Left lobe of liver (tissue), 2 donors: ENCODE data around the gene SORCS3. TPM values are rescaled to one million over a fixed set of nuclear protein-coding genes. Genes with fewer than 3 reads are reported as not detected.
A peak's percentile ranks its signal among the peaks of the same experiment; 100 is the strongest.

Experiments
- ATAC-seq: fragments of 200-7000 bp; cut with Tn5 transposase; one replicate; pipeline ENCODE4 v1.9.1; 2020; ENCODE audit warnings: mild to moderate bottlenecking, moderate library complexity
- DNase-seq: peaks from one replicate; pipeline ENCODE4 v3.0.0-alpha.2; 2020; ENCODE audit warnings: low spot score
- total RNA-seq: library from RNA; stranded (reverse); gene quantifications from one replicate; pipeline ENCODE4 v1.2.1, GENCODE V29; 2021
- donor health status: DM: no; HTN: no; CAD: no; lungs with moderate emphysema.
- donor health status: DM: no; HTN: yes; CAD: no.

SORCS3 gene
- total RNA-seq, 1 donor from 2014 or later = not detected

DNA sequence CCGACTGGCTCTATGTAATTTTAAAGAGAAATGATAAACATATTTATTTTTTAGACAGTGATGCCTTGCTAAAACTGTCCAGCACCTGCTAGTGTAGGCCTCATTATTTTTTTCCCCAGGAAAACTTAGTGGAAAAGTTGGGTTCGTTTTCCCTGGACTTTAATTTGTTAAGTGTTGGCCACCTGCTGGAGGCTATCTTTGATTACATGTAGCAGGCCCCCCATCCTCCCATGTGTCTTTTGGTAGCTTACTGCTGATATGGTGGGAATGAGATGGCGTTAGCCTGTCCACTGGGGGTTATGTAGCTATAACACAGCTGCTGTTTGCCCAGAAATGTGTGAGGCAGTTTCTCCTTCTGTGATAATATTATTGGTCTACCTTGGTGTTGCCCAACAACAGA, 265.0 kb downstream of the SORCS3 start:
- DNase-seq (no peak), ATAC-seq (no peak)

DNA sequence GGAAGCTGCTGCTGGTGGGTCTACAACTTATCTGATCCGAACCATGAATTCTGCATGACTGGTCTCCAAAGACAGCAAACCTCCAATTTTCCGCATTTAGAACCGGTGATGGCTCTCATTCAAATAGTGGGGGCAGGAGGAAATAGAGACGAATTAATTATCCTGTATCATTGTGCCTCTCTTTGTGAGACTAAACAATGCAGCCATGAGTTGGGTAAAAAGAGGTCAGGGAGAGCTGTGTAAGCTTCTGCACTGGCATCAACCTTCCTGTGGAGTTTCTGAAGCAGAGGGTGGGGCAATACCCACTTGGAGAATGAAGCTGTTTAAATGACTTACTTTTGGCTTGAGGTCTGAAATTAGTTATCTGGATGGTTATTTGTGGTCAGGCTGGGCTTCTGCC, 266.4 kb downstream of the SORCS3 start:
- ATAC-seq = no peak

DNA sequence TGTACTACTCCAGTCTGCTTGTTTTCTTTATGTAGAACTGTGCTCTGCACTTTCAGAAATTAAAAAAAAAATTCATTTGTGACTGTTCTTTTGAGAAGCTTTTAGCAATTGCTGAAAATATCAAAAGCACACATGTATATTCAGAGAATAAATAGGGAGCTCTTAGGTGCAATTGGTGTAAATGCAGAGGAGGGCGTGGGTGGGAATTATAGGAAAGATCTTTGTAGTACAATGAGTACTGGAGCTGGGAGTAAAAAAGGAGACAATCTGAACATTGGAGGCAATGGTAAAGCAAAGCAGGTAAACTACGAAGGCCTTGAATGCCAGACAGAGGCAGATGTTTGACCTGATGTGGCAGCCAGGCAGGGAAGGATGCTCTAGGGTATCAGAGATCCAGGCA, 267.5 kb downstream of the SORCS3 start:
- no peak for ATAC-seq

More for the DNA sequence above, 266.4 kb downstream of the SORCS3 start:
- DNase-seq = no peak

DNA sequence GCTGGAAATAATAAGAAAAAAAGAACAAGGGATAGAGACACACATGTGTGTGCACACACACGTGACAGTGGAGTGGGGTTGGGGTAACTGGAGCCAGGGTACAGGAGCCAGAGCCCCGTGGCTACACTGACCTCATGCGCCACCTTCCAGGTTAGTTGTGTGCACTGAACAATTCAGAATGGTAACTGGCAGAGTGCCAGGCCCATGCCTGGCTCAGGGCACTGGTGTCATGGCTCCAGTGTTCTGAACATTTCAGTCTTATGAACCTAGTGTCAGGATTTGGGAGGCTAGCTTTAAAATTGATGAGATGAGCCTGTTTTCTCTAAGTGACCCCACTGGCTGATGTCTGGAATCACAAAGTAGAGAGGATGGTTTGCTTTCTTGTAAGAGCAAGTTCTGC, 269.6 kb downstream of the SORCS3 start:
- DNase-seq = no peak
- ATAC-seq = no peak

More for the DNA sequence above, 267.5 kb downstream of the SORCS3 start:
- no peak for DNase-seq

DNA sequence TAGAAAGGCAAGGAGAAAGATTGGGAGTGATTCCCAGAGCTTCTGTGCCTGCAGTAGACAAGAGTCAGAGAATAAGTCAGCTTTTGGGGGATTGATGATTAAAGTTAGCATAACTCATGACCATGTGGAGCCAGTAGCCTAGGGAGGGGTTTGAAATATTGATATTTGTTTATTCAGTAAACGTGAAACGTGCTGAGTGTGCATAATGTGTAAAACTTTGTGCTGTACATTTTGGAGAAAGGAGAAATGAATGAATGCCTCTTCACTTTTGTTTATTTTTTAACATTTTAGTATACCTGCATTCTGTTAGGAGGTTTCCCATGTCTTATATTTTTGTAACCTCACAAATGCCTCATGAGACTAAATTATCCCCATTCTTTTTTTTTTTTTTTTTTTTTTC, 272.3 kb downstream of the SORCS3 start:
- DNase-seq (no peak), ATAC-seq (no peak)

DNA sequence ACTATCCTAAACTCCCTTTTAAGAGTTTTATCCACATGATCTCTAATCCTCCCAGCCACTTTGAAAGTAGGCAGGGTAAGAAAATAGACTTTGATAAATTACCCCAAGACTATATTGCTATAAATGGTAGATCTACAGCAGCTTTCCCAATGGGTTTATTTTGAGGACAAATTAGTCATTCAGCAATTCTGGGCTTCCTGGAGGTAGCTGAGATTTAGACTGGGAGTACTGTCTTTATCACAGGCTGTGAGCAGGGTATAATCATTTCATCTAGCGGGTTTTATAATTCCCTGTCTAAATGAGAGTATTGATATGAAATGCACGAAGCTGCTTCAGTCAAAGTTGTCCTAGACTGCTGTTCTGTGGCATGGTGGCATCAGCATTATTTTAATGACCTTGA, 279.4 kb downstream of the SORCS3 start:
- no peak for DNase-seq
- no peak for ATAC-seq

DNA sequence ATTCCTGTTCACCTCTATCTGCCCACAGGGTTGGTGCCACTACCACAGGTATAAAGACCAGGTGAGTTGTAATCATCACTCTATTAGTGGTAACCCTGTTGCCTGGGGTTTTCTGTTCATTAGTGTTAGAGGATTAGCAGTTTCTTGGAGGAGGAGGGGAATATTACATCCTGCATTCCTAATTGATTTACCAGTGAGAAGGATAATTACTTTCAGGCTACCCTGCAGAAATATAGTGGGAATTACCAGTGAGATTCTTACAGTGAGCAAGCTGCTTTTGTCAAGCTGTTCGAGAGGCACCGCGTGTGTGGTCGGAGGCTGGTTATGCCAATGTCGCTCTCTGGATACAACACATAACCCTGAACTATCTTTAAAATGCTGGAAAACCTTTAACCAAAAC, 280.7 kb downstream of the SORCS3 start:
- ATAC-seq (no peak), DNase-seq (no peak)

DNA sequence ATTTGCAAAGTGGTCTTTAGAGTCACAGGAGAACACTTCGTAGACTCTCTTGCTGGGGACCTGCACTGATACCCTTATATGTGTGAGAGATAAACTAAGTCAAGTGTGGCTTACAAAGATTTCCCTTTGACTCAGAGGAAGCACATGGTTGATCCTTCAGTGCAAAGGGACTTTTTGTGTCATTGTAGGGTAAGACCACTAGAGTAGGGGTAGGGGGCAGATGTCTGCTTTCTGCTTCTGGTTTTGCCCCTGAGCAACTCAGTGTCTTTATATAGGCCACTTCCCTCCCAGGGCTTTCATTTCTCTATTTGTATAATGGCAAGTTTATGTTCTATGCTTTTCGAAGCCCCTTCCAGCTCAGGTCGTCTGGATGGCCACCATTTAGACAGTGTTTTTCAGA, 281.7 kb downstream of the SORCS3 start:
- no peak for ATAC-seq
- DNase-seq = no peak

DNA sequence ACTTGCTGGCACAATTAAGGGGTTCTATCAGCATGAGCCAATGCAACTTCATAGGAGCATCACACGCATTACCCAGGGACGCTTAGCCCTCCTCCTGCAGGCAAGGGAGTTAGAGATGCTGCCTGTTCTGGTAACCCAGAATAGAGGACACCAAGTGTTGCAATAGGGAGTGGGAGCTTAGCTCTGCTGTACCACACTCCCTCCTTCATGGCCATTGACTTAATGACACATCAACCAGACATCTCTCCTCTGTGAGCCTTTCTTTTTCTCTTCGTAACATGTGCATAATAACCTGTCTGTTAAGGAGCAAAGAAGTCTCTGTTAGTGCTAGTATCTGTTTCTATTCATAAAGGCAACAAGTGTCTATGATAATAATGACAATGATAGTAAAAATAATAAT, 282.4 kb downstream of the SORCS3 start:
- no peak for DNase-seq
- no peak for ATAC-seq

DNA sequence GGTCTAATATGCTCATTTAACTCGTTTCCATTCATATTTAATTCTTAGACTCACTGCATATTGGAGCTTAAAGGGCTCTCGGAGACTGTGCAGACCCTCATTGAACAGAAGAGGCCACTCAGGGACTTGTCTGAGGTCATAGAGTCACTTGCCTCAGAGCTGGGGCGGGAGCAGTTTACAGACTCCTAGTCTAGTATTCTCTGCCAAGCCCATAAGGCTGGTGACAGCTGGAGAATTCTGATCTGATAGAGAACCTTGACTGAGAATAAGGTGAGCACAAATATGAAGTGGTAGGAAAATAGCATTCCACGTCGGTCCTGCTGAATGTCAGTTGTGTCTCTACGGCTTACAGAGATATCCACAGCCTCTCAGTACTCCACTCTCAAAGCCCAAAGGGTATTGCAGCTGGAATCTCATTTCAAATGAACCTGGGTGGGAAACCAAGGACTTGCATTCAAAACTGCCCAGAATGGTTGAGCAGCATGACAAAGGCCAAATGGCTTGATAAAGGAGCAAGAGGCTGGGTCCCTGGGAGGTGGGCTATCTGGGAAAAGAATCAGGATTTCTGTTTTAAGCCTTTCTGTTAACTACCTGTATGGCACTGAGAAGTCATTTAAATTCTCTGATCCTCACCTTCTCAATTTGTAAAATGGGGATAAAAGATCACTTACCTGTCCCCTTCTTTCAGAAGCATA, 283.2 kb downstream of the SORCS3 start:
- ATAC-seq = no peak
- DNase-seq = no peak

DNA sequence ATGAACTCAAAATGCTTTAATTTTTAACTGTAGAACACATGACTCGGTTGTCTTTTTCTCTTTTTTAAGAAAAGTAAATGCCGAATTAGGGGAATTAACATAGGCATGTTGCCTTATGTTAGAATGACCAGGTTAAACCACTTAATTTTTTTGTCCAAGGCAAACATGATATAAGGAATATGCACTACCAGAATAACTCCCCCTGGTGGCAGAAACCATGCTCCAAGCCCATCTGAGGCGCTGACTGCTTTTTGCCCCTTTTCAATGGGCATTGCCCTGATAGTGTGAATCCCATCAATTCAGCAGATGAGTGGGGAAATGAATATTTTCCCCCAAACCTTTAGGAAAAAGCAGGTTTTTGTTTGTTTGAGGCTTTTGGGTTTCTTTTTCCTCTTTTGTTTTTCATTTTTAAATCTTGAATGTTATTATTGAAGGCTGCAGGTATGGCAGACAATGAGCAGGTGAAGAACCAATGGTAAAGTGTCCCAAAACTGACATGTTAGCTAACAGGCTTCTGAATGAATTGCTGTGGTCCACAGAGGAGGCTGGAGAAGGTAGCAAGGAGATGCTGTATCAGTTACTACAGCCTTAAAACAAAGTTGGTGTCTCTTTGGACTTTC, 284.3 kb downstream of the SORCS3 start:
- DNase-seq = peak; percentile 51
- ATAC-seq = peak; percentile 78

DNA sequence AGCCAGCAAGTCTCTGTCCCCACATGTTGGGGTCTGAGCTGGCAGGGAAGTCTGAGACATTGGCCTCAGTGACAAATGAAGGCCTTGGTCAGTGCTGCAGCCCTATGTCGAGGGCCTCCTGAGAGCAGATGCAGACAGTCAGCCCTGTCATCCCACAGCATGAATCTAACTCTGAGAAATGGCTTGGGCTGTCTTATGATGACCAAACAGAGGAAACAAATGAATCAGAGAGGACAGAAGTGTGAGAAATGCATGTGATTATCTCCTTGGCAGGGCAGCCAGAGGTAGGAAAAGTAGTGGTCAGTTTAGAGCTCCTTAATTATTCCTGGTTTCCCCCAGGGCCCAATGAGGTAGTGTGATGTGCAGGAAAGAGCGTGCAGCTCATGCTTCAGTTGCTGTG, 287.6 kb downstream of the SORCS3 start:
- ATAC-seq (no peak), DNase-seq (no peak)

DNA sequence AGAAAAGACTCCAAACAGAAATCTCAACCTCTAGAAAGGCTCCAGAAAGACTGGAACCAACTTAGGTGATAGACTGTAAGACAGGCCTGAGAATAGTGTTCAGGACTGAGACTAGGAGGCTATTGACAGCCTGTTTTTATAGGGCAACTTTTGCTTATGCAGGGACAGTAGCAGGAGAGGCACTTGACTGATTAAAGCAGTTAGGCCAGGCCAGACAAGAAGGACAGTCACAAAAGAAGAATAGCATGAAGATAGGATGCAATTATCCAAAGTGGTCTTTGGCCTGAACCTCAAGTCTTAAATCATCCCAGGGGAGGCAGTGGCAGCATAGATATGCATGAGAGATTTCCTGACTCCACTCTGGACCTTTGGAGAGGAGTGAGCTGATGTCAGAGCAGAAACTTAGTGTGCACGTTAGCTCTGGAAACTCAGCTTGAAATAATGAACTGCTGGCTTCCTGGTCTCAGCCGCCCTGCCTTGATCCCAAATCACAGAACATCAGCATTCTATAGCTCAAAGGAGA, 290.6 kb downstream of the SORCS3 start:
- DNase-seq (no peak), ATAC-seq (no peak)

DNA sequence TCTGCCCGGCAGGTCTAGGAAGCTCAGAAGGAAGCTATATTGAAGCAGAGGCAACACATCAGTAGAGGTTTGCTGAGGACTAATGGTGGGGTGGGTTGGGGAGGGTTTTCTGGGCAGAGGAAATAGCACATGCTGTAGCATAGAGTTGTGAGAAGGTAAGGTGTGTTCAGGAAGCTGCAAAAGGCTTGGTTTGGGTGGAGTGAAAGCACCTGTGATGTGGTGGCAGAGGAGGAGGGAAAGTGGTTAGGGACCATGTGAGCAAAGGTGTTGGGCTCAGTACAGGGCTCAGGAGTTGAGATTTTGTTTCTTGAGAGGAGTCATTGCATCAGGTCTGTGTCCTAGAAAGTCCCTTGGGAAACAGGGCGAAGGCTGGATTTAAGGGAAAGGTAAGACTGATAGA, 294.6 kb downstream of the SORCS3 start:
- ATAC-seq (no peak), DNase-seq (no peak)

DNA sequence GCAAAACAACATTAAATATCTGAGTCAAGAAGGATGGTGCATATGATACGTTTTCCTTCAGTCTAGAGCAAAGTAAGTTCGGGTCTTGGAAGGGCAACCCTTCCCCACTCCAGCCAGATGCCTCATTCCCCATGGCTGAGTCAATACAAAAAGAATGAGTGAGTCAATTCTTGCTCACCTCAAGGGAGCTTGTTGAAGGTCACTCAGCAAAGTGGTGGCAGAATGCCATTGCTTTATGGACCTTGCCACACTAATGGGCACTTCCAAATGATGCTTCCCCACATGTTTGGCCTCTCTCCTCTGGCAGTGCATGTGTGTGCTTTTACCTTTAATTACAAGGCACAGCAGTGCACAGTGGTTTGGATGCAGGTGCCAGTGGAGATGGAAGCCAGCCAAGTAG, 296.5 kb downstream of the SORCS3 start:
- DNase-seq = no peak
- ATAC-seq = no peak

DNA sequence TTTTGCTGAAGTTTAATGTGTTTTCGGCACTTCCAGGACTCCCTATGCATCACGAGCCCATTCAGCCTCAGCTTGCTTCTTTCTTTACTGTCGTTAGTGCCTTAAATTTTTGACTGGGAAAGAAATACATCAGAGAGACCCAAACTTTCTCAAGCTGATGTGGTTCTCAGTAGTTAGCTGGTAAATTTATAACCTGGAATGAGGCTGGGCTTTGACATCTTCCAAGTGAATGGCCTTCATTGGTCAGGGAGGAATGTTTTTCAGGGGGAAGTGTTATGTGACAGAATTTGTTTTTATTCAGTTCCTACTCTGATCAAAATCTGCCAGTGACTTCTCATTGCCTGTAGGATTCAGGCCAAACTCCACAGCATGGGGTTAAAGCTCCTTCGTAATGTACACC, 296.9 kb downstream of the SORCS3 start:
- ATAC-seq = no peak
- no peak for DNase-seq

DNA sequence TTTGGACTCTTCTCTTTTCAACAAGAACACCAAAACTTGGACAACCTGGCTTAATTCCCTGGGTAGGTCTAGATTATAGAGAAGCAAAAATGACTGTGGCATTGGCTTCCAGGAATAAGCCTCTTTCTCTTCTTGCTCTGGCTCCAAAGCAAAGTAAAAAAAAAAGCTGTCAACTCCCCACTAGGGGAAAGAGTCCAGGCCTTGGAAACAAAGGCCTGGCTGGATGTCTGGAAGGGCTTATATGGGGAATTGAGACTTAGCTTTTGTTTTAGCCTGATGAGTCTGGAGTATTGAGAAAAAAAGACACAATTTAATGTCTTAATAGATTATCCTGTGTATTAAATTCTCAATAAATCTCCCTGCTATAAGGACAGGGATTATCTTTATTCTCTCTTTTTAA, 300.6 kb downstream of the SORCS3 start:
- DNase-seq (no peak), ATAC-seq (no peak)

DNA sequence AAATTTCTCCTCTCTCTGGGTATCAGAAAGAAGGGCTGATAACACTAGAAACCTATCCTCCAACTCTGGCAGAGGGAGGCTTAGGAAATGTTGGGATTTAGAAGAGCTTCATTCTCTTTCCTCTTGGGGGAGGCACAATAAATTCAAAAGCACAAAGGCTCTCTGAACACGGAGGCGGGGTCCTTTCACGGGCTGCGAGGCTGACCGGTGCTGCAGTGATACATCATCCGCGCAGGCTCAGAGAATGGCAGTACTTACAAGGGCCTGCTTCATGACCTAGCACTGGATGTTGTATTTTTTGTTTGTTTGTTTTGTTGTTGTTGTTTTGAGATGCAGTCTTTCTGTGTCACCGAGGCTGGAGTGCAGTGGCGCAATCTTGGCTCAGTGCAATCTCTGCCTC, 306.2 kb downstream of the SORCS3 start:
- DNase-seq (no peak), ATAC-seq (no peak)

DNA sequence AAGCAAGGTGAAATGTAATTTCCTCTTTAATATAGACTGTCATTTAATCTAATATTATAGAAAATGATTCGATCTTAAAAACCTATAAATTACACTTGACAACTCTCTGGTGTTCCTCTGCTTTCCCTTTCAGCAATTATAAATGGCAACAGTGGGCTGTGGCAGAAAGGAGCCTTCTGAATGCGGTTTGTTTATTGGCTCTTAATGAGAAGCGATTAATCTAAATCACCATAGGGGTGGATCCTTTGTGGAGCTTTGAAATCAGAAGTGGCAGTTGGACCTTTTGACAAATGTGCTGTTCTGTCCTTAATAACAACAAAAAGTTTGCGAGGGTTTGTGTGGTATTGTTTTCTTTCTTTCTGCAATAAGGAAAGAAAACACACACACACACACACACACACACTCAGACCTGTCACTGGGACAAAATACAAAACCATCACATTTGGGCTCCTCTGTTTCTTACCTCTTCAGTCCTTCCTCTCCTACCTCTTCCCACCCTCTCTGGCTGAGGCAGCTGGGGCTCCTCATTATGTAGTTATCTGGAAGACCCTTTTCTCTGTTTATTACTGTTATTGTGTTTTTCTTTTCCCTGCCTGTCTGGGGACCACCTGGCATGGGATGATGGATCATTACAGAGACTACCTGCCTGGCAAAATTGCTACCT, 316.2 kb downstream of the SORCS3 start:
- DNase-seq = no peak
- ATAC-seq = no peak

DNA sequence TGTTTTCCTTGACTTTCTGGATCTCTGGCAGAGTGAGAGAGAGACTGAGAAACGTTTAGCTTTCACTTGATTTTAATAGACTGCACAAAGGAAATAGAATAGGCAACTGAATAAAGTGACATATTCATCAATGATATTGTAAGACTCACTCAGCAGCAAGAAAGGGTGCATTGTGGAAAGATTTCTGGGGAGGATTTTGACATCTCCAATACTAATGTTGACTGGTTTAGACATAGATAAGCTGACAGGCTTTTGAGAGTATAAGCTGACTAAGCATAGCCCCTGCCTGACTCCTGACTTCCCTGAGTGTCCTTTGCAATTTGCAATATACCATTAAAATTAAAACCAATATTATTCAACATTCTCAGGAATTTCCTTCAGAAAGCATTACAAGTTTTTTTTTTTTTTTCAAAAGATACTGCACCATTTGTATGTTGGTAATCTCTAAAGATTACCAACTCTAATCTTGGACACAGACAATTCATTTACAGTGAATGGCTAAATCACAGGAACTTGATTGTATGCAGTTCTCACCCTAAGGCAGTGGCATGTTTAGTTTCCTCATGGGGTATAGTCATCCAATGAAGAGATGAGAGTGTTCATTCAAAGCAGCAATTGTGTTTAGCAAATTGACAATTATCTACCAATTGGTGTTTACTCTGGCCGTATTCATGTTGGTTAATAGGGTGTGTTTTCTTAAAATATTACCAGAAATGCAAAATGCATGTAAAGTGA, 325.6 kb downstream of the SORCS3 start:
- ATAC-seq = no peak
- DNase-seq = no peak

DNA sequence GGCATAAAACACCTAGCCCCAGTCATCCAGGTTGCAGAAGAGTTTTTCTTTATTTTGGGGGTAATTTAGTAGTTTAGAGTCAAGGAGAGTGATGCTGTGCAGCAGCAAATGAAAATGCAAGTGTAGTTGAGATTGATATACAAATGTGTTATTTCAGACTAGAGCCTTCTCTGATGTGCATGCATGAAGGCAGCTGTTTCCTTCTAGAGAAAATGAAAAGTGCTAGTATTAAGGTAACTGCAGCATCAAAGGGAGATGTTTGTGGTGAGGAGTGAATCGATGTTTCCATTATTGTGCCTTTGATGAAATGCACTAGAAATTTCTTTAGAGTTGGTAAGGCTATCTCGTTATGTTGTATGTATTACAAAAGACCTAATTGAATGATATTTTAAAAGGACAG, 339.3 kb downstream of the SORCS3 start:
- DNase-seq (no peak), ATAC-seq (no peak)

DNA sequence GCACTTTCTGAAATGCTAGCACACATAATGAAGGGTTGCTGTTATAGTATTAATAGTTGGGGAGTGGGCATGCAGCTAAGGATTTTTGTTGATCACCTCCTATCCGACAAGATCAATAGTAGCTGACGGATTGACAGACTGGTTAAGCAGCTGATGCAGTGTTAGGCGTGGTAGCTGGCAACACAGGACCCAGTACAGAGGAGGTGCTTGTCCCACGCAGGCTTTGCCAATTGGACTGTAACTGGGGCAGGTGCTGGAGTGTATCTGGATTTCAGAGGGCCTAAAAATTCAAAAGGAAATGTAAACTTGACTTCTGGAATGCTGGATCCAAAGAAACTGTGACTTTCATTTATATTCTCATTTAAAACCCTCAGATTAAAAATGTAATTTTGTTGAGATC, 340.9 kb downstream of the SORCS3 start:
- DNase-seq (no peak), ATAC-seq (no peak)
